ENCODE results near the gene CYP4F22.

DNA sequence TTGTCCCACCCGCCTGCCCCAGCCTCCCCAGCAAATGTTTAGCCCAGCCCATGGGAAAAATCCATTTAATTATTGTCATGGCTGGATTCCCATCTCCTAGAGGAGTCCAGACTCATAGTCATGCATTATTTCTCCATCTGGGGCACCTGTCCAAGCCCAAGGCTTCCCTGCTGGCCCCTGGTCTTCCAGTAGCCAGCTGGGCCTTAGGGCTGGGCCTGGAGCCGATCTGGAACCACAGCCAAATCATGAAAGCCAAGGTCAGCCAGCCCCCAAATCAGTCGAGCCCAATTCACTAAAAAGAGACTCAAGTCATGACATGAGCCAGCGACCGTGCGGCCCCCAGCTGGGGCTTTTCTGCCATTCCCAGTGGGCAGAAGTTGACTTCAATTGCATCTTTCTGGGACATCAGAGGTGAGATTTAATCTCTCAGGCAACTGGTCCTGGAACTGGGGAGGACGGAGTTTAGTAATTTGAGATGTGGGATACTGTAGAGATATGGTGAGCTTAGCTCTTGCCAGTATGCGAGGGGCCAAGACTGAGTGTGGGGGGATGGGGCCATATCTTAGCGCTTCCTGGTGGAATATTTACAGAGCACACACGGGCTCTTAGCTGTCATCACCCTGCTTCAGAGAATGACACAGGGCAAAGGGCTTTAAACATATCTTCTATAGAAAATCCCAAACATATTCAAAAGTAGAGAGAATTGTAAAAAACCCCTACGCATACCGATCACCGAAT, 19.7 kb upstream of the CYP4F22 start:
- TF ChIP-seq, protein P1, sequence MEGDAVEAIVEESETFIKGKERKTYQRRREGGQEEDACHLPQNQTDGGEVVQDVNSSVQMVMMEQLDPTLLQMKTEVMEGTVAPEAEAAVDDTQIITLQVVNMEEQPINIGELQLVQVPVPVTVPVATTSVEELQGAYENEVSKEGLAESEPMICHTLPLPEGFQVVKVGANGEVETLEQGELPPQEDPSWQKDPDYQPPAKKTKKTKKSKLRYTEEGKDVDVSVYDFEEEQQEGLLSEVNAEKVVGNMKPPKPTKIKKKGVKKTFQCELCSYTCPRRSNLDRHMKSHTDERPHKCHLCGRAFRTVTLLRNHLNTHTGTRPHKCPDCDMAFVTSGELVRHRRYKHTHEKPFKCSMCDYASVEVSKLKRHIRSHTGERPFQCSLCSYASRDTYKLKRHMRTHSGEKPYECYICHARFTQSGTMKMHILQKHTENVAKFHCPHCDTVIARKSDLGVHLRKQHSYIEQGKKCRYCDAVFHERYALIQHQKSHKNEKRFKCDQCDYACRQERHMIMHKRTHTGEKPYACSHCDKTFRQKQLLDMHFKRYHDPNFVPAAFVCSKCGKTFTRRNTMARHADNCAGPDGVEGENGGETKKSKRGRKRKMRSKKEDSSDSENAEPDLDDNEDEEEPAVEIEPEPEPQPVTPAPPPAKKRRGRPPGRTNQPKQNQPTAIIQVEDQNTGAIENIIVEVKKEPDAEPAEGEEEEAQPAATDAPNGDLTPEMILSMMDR (IDR thresholded peaks at IDR 0.05): no peak
- no peak for TF ChIP-seq POLR2A (IDR thresholded peaks at IDR 0.05)

Data from thyroid gland (tissue), 4 donors.